ENCODE data around the gene SOX6.

SOX6 gene

GRCh38 chr11:15969701-15970329 lies 386.5 kb downstream of the SOX6 start:
- TF ChIP-seq CTCF (IDR thresholded peaks at IDR 0.05), result no peak
- TF ChIP-seq ZFX (IDR thresholded peaks at IDR 0.05; ENCODE audit: borderline replicate concordance), result no peak
- H3K27ac ChIP-seq, result 0 out of 2 replicates have a peak overlapping the region, but pooled peaks have one; percentile 61

GRCh38 chr11:15969281-15969680 lies 387.1 kb downstream of the SOX6 start:
- TF ChIP-seq ZFX (IDR thresholded peaks at IDR 0.05; ENCODE audit: borderline replicate concordance) (no peak), CTCF (IDR thresholded peaks at IDR 0.05) (no peak)
- peak overlapping the region; percentile 61 for H3K27ac ChIP-seq

GRCh38 chr11:15968461-15969130 lies 387.8 kb downstream of the SOX6 start:
- TF ChIP-seq ZFX (IDR thresholded peaks at IDR 0.05; ENCODE audit: borderline replicate concordance) (no peak), CTCF (IDR thresholded peaks at IDR 0.05) (no peak)
- peak overlapping the region; percentile 61 for H3K27ac ChIP-seq

- TF ChIP-seq CTCF (IDR thresholded peaks at IDR 0.05) (no peak), ZFX (IDR thresholded peaks at IDR 0.05; ENCODE audit: borderline replicate concordance) (no peak)
- H3K27ac ChIP-seq, result peak overlapping the region; percentile 61
Measured at GRCh38 chr11:15967966-15968365, 388.4 kb downstream of the SOX6 start.

GRCh38 chr11:15967166-15967565 lies 389.2 kb downstream of the SOX6 start:
- no peak for TF ChIP-seq CTCF (IDR thresholded peaks at IDR 0.05)
- TF ChIP-seq ZFX (IDR thresholded peaks at IDR 0.05; ENCODE audit: borderline replicate concordance), result no peak

GRCh38 chr11:15965562-15966250 lies 390.6 kb downstream of the SOX6 start:
- H3K27ac ChIP-seq, result no peak overlapping the region
- no peak for TF ChIP-seq ZFX (IDR thresholded peaks at IDR 0.05; ENCODE audit: borderline replicate concordance)
- no peak for TF ChIP-seq CTCF (IDR thresholded peaks at IDR 0.05)

More at GRCh38 chr11:15967166-15967565, 389.2 kb downstream of the SOX6 start:
- H3K27ac ChIP-seq, result peak overlapping the region; percentile 61

- no peak for TF ChIP-seq ZFX (IDR thresholded peaks at IDR 0.05; ENCODE audit: borderline replicate concordance)
- TF ChIP-seq CTCF (IDR thresholded peaks at IDR 0.05), result no peak
- no peak overlapping the region for H3K27ac ChIP-seq
Measured at GRCh38 chr11:15963266-15963665, 393.1 kb downstream of the SOX6 start.

All from 22Rv1 (cell line).